ENCODE data around the gene AGTPBP1.

GRCh38 chr9:85516455-85516854 is 225.3 kb downstream of the AGTPBP1 start:
- TF ChIP-seq POLR2A (IDR thresholded peaks at IDR 0.05) = no peak
- TF ChIP-seq, protein P1, sequence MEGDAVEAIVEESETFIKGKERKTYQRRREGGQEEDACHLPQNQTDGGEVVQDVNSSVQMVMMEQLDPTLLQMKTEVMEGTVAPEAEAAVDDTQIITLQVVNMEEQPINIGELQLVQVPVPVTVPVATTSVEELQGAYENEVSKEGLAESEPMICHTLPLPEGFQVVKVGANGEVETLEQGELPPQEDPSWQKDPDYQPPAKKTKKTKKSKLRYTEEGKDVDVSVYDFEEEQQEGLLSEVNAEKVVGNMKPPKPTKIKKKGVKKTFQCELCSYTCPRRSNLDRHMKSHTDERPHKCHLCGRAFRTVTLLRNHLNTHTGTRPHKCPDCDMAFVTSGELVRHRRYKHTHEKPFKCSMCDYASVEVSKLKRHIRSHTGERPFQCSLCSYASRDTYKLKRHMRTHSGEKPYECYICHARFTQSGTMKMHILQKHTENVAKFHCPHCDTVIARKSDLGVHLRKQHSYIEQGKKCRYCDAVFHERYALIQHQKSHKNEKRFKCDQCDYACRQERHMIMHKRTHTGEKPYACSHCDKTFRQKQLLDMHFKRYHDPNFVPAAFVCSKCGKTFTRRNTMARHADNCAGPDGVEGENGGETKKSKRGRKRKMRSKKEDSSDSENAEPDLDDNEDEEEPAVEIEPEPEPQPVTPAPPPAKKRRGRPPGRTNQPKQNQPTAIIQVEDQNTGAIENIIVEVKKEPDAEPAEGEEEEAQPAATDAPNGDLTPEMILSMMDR (IDR thresholded peaks at IDR 0.05) = no peak
